HG03342 (cell line): ENCODE measurements around the gene KLC4.
"Not testable (repeated sequence)": the region's sequence is repeated elsewhere in the genome, so short reads cannot be mapped to it uniquely, and the experiment has no call there.

Experiments
- ATAC-seq: cut with Tn5 transposase; IDR thresholded peaks from one replicate; pipeline ENCODE4 v1.9.1; 2021; ENCODE audit warnings: mild to moderate bottlenecking, moderate library complexity; ENCODE audit not compliant: unreplicated experiment

Gene KLC4

DNA sequence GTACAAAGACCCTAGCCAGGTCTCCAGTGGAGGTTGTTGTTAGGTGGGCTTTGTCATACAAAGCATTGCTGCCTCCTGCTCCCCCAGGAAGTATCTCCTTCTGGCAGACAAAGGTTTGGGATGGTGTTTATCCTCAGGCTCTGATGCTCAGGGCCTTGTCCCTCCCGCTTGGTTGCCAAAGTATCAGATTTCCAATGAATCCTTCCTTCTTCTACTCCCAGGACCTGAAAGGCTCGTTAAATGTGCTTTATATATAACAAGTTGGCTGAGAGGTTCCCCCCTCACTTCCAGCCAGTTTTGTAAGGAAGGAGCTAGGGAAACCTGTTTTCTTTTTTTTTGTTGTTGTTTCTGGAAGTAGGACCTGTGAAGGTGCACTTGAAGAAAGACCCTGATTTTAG, 31.1 kb downstream of the KLC4 start:
- no peak for ATAC-seq

DNA sequence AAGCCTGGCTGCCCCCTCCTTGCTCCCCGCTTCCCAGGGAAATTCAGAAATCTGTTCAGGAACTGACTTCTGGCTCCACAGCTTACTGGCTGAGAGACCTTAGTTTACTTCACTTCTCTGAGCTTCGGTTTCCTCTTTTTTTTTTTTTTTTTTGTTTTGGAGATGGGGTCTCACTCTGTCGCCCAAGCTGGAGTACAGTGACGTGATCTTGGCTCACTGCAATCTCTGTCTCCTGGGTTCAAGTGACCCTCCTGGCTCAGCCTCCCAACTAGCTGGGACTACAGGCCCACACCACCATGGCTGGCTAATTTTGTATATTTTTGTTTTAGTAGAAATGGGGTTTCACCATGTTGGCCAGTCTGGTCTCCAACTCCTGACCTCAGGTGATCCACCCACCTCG, 31.6 kb downstream of the KLC4 start:
- ATAC-seq = no peak

DNA sequence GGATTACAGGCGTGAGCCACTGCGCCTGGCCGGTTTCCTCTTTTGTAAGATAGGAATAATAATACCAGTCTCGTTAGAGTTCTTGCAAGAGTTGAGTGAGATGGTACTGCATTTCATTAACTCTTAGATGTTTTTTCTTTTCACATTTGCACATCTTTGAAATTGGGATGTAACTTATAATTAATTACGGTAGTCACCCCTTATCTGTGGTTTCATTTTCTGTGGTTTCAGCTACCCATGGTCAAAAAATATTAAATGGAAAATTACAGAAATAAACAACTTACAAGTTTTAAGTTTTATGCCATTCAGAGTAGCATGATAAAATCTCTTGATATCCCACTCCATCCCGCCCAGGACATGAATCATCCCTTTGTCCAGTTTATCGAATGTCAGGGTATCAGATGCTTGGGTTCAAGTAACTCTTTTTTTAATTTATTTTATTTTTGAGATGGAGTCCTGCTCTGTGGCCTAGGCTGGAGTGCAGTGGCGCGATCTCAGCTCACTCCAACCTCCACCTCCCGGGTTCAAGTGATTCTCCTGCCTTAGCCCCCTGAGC, 32.1 kb downstream of the KLC4 start:
- no peak for ATAC-seq

GRCh38 chr6:43092635-43093034, 33.2 kb downstream of the KLC4 start:
- ATAC-seq = no peak

GRCh38 chr6:43093436-43094289, 34.2 kb downstream of the KLC4 start:
- ATAC-seq = no peak

DNA sequence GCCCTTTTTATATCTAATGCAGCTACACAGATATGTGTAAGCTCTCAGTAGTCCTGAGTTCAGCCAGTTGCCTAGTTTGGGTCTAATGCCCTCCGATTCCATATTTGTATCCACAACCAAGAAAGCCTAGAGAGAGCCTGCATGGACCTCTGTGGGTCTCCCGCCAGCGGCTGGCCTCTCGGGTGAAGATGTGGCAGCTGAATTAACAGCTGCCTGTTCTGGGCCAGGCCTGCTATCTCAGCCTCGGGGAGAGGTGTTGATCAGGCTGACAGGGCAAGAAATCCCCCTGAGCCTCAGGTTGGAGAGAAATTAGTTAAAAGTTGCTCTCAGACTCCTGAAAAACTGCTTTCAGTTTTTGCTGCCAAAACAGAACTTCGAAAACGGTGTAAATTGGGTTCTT, 36.5 kb downstream of the KLC4 start:
- no peak for ATAC-seq

GRCh38 chr6:43096451-43097097, 37.1 kb downstream of the KLC4 start:
- ATAC-seq = no peak

GRCh38 chr6:43097098-43097489, 37.7 kb downstream of the KLC4 start:
- no peak for ATAC-seq

DNA sequence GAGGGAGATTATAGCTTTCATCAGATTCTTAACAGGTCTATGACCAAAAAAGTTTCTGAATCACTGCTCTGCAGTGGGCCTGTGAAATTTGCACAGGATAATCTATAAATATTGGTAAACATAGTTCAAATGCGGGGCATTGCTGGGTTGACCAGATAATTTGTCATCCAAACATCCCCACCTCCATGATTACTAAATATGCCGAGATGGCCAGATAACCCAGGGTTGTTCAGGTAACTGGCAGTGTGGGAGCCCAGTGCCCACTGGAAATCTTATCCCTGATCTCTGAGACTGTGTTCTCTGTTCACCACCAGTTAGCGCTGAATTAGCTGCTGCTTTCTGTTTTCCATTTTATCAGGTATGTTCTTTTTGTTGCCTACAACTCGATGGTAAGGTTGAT, 38.1 kb downstream of the KLC4 start:
- no peak for ATAC-seq

- no peak for ATAC-seq
These were observed 42.1 kb downstream of the KLC4 start for GRCh38 chr6:43101497-43101896.

DNA sequence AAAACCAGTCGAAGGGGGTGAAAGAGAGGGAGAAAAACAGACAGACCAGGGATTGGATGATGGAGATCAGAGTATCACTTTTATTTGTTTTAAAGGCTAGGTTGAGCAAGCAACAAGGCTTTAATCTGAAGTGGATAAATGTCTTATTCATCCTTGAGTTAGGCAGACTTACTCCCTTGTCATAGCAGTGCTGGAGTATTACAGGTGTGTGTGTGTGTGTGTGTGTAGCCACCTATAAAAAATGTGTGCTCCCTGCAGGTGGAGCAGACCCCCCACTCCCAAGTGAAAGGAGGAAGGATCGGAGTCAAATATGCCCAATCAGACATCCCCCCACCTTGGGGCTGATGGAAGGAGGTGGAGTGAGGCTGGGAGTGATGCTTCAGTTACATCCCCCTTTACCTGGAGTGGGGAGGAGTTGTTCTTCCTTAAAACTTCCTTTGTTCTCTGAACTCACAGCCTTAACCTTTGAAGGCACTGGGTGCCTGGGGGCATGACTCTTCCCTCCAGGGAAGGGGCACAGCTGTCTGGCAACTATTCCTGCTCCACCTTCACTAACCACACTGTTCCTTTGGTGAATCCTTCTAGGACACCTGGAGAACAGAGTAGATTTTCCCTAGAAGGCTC, 43.9 kb downstream of the KLC4 start:
- ATAC-seq = no peak

GRCh38 chr6:43105538-43106222, 46.2 kb downstream of the KLC4 start:
- ATAC-seq = no peak

DNA sequence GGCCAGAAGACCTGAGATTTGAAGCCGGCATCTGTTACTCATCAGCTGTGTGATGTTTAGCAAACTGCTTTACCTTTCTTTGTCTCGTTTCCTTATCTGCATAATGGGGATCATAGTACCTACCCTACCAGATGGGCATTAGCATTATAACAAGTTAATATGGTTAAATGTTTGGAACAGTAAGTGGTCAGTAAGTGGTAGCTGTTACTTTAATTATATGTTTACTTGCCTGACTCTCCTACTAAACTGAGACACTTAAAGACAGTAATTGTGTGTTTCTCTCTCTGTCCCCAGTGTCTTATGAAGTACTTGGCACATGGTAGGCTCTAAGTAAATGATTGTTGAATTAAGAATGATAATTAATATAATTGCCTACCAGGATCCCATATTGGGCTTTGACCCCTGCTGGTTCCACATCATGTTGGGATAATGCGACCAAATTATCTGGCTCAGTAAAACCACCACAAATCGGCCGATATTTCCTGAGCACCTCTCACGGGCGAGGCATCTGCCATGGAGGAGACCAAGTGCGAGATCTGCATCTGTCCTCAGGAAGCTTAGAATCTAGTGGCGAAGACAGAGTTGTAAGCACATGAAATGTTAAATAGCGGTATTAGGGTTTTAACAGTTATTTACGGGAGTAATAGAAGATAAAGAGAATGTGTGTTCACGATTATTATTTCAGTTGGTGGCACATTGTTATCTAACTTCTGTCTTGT, 48.1 kb downstream of the KLC4 start:
- no peak for ATAC-seq

DNA sequence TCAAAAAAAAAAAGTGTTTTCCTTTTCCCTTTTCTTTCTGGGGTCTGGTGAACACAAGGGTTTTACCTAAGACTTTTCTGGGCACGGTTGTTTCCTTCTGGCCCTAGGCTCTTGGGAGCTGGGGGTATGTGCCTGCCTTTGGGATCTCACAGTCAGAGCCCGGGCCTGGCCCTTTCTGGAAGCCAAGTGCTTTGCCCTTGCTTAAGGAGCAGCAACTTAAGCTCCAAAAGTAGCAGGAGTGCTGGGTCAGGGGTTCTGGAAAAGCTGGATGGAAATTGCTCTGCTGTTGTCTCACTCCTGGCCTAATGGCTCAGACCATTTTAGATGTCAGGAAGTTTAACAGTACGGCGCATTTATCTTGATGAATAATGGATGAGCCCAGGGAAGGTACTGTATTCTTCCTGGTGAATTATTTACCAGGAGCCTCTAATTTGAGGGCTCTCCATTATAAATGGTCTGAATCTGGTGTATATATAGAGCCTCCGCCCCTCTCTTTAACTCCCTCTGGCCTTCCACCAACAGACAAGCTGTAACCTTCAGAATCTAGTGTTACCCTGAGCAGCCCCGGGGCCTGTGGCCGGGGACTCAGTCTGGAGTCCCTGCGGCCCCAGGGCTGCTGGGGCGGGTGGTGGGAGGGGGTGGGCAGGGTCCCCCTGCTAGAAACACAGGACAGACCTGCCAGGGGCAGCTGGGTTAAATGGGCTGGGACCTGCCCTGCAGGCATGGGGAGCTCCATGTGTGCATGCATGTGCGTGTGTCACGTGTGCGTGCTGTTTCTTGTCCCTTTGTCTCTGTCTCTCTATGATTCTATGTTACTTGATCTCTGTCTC, 54.2 kb downstream of the KLC4 start:
- no peak for ATAC-seq

DNA sequence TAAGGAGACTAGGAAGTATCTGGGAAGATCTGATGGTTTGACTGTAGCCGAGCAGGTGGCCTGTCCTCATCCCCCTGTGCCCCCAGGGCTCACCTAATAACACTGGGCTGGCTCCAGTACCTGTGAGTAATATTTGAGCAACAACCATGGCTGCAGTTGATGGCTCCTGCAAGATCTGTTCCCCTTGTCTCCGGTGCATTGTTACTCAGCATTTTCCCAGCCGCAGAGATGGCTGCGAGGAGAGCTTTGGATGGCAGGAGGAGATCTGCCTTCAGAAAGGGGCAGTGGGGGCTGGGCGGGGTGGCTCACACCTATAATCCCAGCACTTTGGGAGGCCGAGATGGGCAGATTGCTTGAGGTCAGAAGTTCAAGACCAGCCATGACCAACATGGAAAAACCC, 55.9 kb downstream of the KLC4 start:
- ATAC-seq = no peak

- ATAC-seq = not testable (repeated sequence)
These were observed 58.0 kb downstream of the KLC4 start for GRCh38 chr6:43117466-43117865.

DNA sequence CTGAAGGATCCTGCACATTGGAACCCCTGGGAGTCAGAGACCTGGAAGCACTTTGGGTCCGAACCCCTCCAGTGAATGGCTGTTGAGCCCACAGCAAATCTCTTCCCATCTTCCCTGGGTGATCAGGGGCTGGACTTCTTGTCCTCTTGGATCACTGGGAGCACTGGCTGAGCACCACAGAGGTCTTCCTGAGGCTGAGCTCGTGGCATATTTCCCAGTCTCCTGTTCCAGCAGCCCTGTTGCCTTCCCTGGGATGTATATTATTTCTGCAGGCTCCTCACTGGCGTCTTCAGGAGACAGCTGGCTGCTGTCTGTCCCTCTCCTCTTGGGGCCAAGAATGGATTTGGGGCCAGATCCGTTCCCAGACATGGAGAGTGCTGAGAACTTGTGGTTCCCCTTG, 60.1 kb downstream of the KLC4 start:
- no peak for ATAC-seq

DNA sequence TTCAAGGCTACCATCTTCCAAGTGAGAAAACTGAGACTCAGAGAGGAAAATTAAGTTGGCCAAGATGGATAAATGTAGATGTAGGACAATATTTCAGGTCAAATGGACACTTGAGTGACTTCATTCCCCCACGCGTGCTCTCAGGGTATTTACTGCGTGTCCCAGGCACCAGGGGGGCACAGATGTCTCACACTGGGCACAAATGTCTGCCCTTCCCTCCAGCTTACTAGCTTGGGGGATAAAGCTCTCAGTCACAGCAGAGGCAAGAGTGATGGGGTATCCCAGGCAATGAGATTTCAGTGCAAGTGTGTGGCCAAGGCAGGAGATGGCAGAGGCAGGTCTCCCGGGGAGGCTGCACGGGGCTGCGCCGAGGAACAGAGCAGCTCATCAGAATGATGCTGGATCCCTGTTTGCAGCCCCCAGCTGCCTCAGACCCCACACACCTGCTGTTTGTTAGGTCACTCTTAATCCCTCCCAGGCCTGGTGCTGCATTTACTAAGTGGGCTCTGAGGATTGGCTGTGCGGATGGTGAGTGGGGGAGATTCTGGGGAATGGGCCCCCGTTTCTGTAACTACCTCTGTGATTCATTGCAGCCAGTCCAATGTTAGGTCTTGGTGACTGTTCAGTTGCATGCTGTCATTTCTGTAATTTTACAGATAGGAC, 60.8 kb downstream of the KLC4 start:
- no peak for ATAC-seq
